CD4-positive, alpha-beta T cell treated with Interleukin-15 for 1 hour (primary cell): ENCODE results near the gene RPP14.

ENCODE experiments used
- DNase-seq: peaks from one replicate; pipeline ENCODE4 v3.0.0-alpha.2; 2020

Gene RPP14

GRCh38 chr3:58359621-58360020 is 53.6 kb downstream of the RPP14 start:
- no peak for DNase-seq

- no peak for DNase-seq
Observed at GRCh38 chr3:58361866-58362265, 55.8 kb downstream of the RPP14 start.

GRCh38 chr3:58366699-58367098 is 60.7 kb downstream of the RPP14 start:
- DNase-seq = no peak

GRCh38 chr3:58369038-58369437 is 63.0 kb downstream of the RPP14 start:
- no peak for DNase-seq
